SW 1271 (cell line): Measurements from ENCODE around the gene MED12L.

ENCODE experiments used
- DNase-seq, 2 experiments: peaks; one replicate each; lab custom pipeline; 2025; lab: John Stamatoyannopoulos, UW

The MED12L gene

DNA sequence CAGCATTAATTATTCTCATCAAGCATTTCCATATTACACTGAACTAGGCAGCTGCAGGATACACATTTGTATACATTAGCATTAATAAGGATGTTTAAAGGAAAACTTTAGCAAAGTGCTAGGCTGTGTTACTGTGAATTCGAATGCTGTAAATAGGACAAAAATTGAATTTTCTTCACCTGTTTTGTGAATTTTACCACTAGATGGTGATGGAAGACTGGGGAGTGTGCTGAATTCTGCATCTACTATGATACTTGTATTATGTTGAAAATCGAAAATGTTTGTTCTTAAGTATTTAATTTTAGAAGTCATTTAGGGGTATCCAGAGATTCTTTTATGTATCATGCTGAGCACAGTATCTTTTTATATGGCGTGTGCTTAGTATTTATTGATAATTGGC is 205.2 kb downstream of the MED12L start:
- DNase-seq: peak in 1 of 2 experiments; percentile 27

DNA sequence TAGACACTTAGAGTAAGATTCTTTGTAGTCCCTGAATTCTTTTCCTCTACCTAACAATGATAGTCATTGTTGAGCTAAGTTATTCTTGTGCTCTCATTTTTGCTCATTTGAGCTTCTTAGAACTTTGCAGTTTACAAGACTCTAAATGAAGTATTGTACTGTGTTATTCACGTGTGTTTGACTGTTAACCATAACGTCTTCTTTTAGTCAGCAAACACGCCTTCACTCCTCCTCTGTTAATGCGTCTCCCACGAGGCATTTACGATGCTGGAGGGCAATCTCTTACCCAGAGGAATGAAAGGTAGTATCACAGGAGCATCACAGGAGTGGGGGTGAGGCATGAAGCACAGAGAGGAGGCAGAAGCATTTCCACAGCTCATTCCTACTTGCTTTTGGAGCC is 207.7 kb downstream of the MED12L start:
- no peak for DNase-seq

DNA sequence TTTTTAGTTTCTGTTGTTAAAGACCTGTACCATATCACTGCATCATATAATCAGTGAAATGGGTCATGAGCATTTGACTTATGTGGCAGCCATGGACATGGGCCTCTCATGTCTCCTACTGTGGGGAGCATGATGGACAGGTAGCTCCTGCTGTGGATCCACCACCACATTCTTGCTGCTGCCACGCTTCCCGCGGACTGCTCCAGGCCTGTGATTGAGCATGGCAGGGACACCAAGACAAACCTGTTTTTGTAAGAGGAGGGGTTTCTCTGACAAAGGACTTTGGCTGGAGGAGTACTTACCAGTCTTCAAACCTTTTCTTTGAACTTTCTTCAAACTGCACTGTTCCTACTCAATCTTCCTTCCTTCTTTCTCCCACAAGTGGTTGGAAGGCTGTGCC is 210.8 kb downstream of the MED12L start:
- no peak for DNase-seq

DNA sequence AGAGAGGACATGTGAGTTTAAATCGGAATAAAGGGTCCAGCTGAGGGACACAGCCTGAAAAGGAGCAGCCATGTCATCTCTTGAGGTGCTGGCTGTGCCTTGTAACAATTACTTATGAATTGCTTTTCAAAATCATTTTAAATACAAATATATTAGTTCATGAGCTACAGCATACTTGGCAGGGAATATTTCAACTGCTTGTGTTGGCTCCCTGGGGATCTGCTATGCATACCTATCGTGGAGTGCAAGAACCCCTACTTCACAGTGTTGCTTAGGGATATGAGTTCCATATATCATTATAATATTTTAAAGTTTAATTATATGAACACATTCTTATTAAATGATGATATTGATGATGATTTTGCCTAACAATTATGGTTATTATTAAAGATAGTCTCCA is 212.0 kb downstream of the MED12L start:
- no peak for DNase-seq

DNA sequence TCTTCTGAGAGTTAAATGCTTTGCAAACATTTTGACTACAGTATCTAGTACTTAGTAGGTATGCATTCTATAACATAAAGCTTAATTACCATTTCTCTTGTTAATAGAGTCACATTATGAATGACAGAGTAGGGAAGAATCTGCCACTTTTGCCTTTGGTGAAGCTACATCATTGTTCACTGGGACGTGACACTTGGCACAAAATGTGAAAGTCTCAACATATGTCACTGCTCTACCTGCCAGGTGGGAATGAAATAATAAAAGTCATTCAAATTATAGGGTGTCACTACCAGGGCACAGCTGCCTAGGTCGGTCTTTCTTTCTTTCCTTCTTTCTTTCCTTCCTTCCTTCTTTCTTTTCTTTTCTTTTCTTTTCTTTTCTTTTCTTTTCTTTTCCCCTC is 213.5 kb downstream of the MED12L start:
- DNase-seq: no peak

DNA sequence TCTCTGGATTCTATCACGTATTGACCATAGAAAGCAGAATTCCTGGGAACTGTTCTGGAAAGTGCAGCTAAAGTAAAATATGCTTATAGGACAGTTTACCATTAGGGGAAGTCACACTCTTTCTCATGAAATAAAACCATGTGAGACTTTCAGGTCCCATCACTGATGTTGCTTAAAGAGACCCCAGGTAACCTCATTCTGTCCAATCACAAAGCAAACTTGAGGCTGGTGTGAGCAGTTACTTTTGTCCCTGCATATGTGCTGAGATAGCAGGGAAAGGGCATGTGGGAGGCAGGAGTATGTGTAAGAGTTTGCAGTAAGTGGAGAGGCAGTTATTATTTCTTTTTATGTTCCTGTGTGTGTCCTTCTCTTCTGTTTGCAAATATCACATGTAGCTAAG is 215.1 kb downstream of the MED12L start:
- DNase-seq: no peak

DNA sequence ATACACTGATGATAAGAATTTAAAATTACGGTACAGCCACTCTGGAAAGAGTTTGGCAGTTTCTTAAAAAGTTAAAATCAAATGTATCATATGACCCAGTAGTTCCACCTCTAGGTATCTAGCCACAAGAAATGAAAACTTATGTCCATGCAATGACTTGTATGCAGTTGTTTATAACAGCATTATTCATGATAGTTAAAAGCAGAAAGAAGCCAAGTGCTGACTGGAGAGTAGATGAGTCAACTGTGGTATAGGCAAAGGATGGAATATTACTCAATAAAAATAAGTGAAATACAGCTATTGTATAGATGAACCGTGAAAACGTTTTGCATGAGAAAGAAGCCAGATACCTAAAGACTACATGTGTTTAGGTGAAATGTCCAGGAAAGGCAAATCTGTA is 216.3 kb downstream of the MED12L start:
- DNase-seq: no peak

DNA sequence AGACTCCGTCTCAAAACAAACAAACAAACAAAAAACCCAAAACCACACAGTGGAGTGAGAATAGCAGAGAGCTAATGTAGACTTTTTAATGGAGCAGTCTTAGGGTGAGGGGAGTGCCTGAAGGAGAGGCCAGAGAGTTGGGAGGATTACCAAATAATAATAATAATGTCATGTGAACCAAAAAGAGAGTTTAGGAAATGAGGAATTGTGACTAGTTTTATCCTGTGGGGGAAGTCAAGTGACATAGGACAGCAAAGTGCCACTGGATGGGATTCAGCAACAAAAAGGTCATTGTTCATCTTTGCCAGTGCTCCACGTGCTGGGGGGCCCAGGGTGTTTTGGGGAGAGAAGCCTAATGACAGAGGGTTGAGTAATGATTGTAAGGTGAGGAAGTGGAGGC is 218.3 kb downstream of the MED12L start:
- no peak for DNase-seq

DNA sequence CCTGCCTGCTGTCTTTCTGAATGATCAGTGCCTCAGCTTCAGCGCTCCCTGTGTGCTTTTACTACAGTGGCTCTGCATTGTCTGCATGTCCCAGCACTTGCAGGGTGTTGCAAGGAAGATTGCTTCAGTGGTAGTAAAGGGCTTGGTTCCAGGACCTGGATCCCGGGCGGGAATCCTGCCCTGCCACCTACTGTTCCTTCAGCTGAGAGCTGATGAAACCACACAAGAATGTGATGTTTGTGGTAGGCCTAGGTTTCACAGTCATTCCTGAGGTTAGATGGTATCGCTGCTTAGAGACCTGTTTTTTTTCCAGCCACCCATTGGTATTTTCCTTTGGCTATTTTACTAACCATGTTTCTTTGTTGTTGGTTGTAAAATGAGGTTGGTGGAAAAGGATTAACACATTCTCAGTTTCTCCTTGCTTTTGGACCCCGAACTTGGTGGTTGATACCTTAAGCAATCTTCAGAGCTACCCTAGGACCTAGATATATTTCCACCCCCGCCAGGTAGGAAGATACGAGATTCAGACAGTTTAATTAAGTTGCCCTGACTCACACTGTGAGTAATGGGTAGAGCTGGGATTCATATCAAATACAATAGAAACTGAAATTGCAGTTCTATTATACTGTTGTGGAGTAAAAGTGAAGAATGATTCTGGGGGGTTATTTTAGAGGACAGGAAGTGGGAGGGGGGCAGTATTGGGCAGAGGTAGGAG is 219.8 kb downstream of the MED12L start:
- peak; percentile 89 to 97 for DNase-seq

DNA sequence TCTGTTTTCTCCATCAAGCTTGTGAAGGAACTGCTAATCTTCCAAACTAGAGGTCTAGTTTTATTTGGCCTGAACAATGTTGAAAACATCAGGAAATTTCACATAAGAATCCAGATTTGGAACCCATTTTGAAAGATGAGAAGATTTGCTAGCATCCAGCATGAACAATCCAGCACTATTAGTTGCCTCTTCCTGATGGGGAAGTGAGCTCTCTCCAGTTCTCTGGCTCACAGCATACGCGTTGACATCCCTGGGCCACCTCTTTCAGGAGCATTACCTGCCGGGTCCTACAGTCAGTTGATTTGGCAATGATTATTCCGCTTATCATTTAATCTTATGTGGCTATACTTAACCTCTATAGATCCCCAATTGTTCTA is 220.3 kb downstream of the MED12L start:
- no peak for DNase-seq

DNA sequence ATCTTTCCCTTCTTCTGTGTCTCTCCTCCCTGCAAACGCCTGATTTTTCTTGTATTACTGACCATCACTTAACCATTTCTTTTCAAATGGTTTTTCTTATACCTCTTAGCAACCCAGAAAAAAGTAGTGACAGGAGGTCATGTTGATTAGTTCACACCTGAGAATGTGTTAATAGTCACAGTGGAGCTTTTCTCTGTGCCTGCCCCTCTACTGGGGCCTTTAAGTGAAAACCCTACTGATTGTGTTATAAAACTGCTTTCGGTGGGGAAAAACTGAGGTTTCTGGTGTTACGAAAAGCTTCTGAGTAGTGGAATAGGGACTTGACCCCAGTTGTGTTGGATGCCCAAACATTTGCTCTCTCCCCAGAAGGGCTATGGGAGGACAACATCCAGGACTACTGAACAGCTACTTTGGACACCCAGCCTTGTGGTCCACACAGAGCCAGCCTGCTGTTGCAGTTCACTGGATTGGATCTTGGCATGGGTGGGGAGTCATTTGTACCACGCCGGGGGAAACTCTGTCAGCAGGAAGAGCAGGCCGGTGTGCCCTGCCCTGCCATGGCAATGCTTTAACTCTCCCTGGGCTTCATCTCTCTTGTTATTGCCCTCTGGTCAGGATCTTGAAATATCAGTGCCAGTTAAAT is 220.8 kb downstream of the MED12L start:
- no peak for DNase-seq

DNA sequence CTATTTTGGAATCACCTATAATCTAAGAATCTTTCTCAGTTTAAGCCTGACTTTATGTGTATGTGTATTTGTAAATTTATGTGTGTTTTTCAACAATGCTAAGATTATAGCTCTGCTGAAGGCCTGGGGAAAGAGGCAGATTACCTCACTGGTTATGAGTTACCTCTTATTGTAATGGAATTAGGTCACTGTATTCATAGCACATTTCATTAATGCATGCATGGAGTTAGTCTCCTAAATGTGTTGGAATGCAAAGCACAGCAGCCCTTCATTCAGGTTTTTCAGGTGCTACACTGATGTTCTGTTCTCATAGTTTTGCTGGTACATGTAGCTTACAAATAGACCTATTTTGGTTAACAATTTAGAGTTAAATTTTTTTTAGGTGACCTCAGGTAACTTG is 221.7 kb downstream of the MED12L start:
- no peak for DNase-seq

DNA sequence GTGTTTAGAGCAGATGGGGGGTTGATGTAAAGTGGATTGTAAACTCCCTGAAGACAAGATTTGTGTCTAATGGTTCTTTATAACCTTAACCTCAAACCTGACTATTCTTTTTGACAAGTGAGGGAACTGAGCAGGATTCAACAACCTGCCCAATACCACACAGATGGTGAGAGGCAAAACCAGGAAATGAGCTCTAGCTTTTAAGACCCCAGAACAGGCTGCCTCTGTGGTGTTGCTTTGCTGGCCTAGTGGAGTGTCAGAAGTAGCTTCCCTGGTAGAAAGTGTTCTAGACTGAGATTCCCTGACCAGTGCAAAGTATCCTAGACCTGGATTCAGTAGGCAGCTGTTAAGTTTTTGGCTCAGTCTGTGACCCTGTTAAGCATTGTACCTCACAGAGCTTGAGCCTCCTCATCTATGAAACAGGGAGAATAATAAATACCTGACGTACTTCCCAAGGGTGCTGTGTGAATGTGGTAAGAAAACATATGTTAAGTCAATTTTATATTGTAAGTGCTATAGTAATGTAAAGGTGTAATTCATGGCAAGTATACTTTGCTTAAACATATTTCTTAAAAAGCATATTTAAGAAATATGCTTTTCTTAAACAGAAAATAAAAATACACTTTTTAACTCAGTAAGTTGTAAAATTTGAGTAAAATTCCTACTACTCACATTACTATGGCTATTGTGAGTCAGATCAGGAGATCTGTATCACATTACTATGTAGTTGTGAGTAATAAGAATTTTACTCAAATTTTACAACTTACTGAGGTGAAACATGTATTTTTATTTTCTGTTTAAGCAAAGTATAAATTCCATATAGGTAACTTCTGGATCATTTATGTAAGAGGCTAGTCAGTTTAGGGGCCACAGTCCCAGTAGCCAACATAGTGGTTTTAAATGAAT is 222.4 kb downstream of the MED12L start:
- DNase-seq: no peak

DNA sequence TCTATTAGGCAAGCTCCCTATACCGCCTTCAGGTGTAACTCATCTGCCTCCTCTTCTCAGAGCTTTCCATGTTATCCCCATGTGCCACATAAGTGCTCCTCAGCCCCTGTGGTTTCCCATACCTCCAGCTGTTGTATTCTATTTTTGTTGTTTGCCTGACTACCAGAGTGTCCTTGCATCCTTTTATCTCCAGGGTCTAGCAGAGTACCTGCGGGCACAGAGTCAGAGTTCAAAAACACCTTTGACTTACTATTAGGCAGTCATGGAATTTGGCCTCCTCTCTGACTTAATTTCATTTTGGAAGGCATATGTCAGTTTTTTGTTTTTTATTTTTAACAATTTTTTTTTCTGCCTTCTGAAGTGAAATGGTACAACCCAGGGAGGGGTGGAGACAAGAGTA is 224.1 kb downstream of the MED12L start:
- DNase-seq: no peak

DNA sequence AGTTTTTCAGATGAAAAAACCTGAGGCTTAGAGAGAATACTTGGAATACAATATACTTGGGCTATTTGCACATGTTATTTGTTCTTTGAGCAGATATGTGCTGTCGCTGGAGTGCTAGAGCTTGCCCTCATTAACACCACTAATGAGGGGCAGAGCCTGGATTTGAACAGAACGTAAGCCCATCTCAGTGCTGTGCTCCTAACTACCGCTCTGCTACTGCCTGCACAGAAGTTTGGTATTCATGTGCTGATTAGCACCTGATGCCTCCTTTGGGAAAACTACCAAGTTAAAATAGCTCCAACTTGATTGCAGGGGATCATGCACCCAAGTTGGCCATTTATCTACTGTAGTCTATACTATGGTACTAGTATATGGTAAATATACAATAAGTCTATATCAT is 227.5 kb downstream of the MED12L start:
- DNase-seq: no peak

DNA sequence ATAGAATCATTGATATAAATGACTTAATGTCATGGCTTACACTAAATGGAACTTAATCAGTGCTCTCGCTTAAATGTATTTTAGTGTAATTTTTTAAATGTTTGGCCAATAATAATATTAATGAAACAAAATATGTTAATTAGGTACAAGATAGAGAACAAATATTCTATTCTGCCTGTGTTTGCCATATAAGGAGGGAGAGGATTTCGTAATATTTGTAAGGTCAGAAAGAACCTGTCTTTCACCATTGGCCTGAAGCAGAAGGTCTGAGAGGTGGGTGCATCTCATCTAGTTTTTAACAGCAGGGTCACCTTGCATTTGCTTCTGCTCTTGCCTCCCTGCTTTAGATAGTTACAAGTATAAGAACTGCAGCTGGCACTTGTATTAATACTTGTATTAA is 228.7 kb downstream of the MED12L start:
- DNase-seq: no peak

DNA sequence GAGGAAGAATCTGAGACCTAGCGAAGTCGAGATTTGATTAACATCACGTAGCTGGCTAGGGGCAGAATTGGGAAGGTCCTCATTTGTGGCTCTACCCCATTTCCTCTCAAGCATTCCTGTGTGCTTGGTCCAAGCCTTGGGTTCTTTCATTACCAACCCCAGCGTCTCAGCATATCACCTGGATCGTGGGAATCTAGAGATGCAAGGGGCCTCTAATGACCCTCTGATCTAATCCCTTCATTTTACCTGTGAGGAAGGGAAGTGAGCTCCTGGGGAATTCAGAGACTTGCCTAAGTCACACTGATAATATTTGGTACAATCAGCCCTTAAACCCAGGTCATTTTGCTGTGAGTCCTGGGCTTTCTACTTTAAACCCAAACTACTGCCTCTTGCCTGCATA is 229.1 kb downstream of the MED12L start:
- no peak for DNase-seq

DNA sequence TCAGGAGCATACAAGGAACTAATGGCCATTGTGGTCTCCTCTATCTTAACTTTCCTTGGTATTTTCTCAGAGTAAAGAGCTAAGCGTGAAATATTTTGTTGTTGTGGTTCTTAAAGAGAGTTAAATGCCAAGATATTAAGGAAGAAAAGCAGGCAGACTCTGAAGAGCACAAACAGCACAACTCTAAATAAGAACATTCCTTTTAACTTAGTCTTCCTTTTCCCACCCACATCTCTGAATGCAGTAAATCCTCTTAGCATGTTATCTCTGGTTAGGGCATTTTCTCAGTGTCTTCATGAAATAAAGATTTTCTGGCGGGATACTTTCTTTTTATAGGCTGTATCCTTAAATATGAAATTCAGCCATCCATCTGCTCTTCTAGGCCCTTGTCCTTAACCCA is 229.7 kb downstream of the MED12L start:
- DNase-seq: peak in 1 of 2 experiments; percentile 52

DNA sequence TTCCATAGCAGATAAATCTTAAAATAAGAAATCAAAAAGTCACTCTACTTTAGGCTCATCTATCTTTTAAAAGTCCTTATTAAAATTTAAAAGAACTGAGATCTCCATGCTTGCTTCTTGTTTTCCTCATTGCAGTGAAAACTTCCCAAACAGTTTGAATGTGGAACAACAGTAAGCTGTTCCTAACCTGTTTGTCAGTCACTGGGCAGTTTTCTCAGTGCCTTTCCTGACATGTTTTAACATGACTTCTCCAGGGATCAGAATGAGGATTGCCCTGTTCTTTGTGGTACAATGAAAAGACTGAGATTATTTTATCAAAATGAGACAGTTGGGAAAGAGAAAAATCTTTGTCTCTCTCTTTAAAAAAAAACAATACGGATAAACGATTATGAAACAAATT is 230.4 kb downstream of the MED12L start:
- DNase-seq: peak in 1 of 2 experiments; percentile 16

DNA sequence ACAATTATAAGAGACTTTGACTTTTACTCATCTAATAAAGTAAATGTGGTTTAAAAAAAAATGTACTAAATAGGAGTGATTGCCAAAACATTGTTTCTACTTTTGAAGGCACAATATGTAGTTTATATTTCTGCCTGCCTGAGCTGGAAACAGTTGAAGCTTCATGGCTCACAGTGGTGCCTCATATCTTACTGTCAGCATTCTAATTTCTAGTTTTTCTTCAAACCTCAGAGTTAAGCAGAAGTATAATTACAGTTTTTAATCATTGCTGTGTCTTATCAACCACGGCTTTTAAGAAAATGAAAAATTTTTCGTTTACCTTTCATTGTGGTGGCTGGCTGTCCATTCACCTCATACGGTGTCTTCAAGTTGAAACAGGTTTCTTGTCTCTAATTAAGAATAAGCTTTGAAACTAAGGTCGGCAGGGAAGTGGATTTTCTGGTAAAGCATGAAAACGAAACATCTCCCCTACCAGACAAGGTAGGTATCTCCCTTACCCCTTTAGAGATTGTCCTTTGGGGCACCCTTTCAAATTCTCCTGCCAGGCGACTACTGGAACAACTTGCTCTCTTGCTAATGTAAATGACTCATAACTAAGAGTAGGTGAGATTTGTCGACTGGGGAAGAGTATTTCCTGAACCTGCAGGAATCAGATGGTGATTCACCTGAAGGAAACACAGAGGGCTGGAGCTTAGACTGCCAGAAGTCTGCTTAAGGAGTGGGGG is 231.0 kb downstream of the MED12L start, which contains the start of gene GPR87:
TSS of gene GPR87 (minus strand) at position 554 of the 725 bp plus-strand sequence. CDS start 16,720 bp downstream, outside the sequence.
- DNase-seq: peak; percentile 36 to 66

DNA sequence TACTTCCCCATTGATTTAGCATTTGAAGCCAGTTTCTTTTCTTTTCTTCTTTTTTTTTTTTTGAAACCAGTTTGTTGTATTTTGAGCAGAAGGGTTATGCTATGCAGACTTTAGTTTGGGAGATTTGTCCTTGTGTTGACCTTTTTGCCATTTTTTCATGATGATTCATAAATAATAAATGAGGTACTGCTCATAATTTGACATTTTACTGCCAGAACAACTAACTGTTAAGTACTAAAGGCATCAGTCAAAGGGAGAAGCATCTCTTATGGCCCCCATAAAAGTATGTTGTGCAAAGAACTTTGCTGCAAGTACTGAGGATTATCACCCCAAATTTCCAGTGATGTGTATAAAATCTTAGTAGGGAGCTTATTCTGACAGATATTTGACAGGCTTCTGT is 232.8 kb downstream of the MED12L start:
- DNase-seq: no peak

DNA sequence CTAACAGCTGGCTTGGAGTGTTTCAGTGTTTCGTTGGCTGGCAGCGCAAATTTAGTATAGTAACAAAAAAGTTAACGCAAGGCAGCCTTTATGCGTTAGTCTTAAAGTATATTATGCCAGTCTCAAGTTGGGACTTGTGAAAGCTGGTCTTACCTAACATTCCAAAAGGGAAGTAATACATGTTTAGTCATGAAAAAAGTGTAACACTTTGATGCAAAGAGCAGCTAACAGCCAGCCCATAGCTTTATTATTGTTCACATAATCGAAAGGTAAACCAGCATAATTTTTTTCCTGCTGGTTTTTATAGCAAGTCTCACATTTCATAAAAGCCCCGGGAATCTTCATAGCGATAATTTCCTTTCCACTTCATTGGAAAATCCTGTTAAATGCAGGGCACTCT is 233.5 kb downstream of the MED12L start:
- DNase-seq: no peak
